Ovary (tissue), 9 donors: ENCODE measurements around the gene NUP93. TPM values are rescaled to one million over a fixed set of nuclear protein-coding genes. Genes with fewer than 3 reads are reported as not detected.

Experiments used
- DNase-seq, 5 donors: peaks; one replicate each; pipeline ENCODE4 v3.0.0-alpha.2; 2019 to 2020
- H3K27ac ChIP-seq, 2 donors: fragments of 200-600 bp; one replicate each; pipeline versions ENCODE4 v1.5.1 to v1.8.0; 2019 to 2022
- H3K27me3 ChIP-seq: fragments of 200-600 bp; one replicate; pipeline ENCODE4 v1.8.0; 2022
- H3K36me3 ChIP-seq: fragments of 200-600 bp; sonication (generic); one replicate; pipeline ENCODE4 v1.5.1; 2019
- H3K4me1 ChIP-seq: one replicate; pipeline ENCODE4 v1.8.1; 2013; ENCODE audit warnings: mild to moderate bottlenecking, moderate library complexity; ENCODE audit not compliant: insufficient read depth
- H3K4me3 ChIP-seq: fragments of 200-600 bp; sonication (generic); one replicate; pipeline ENCODE4 v1.5.1; 2017
- H3K9me3 ChIP-seq, 2 donors: fragments of 200-600 bp in 1 of 2; sonication (generic) in 1 of 2; one replicate each; pipeline versions ENCODE4 v1.5.1 to v1.8.1; 2013 to 2019; ENCODE audit warnings: mild to moderate bottlenecking in 1 of 2, moderate library complexity in 1 of 2
- CTCF ChIP-seq, 3 donors: fragments of 450-650 bp in 2 of 3; fragments of 200-600 bp in 1 of 3; IDR thresholded peaks; one replicate each; pipeline versions ENCODE4 v1.5.1 to v1.8.0; 2016 to 2022; ENCODE audit warnings: antibody characterized with exemption in 3 of 3, mild to moderate bottlenecking in 1 of 3
- EP300 ChIP-seq: sonication (generic); formaldehyde crosslinking; IDR thresholded peaks from one replicate; pipeline ENCODE4 v1.6.1; 2017; ENCODE audit warnings: antibody characterized with exemption
- POLR2A ChIP-seq: fragments of 450-650 bp; IDR thresholded peaks from one replicate; pipeline ENCODE4 v1.6.1; 2017; ENCODE audit warnings: antibody characterized with exemption, mild to moderate bottlenecking, moderate library complexity
- WGBS, 3 donors: extraction: QIAGEN DNeasy Blood & Tissue Kit in 1 of 3; methylation state at CpG; one replicate each; pipeline versions ENCODE4 v1.1.5 to v1.1.7; 2013 to 2017; 5-methylcytosine and 5-hydroxymethylcytosine counted together
- intact Hi-C, 4 donors: fragments of 100-400 bp; cut with DNase I; formaldehyde crosslinking; loops; one replicate each; pipeline versions ENCODE4 v1.11.0 to v1.15.1; 2022 to 2023
- polyA plus RNA-seq, 2 donors: library from polyadenylated mRNA; stranded (reverse); fragments of 200-250 nt in 1 of 2; fragments of 350-450 nt in 1 of 2; fragmentation: Illumina TruSeq in 1 of 2; extraction: RNeasy Lipid Tissue Mini Kit (QIAGEN cat#74804) in 1 of 2; gene quantifications; one replicate each; pipeline ENCODE4 v1.2.3, GENCODE V29; 2013 to 2014
- total RNA-seq, 7 donors: library from RNA; depleted of rRNA in 2 of 7; stranded (reverse); fragments of >200 nt in 2 of 7; fragmentation: NEBNext Ultra II Directional in 3 of 7; extraction: Animal tissue kit (Norgen Biotek cat#: 25700) in 3 of 7; gene quantifications; one replicate each; pipeline versions ENCODE4 v1.1.0 to v1.2.4, GENCODE V29; 2016 to 2023
- donor health status: DM: no; HTN: no; CAD: no; lungs with moderate emphysema.
- donor health status: DM: no; HTN: no; CAD: no.
- donor health status: Bipolar disorder and iron deficiency.
- donor health status: DM: yes; HTN: yes; CAD: no.
- donor health status: DM: no; HTN: no; CAD: no.
- donor health status: DM: yes; HTN: yes; CAD: no.

Gene NUP93
- total and polyA plus RNA-seq, 9 donors, result 24.1 to 53.9 (median 42.7) TPM

GRCh38 chr16:56695246-56695645, 34.7 kb upstream of the NUP93 start:
- H3K27me3 ChIP-seq, result no peaks in the 10 kb centered on the region
- no peak overlapping the region for H3K27ac ChIP-seq
- WGBS, 3 donors, result 48 to 89% (median 50%) methylated on average over 1 of the region's 1 CpG
- TF ChIP-seq EP300, result no peak
- DNase-seq, result no peak
- peaks cover 3% of the 10 kb centered on the region for H3K4me1 ChIP-seq
- H3K36me3 ChIP-seq, result no peaks in the 10 kb centered on the region
- peaks cover 0 to 5% of the 10 kb centered on the region in 2 donors for H3K9me3 ChIP-seq
- intact Hi-C loops, result loop anchor here in 1 of 4 donors (10.0 kb wide), 2 partner anchors 170 to 350 kb away; partner anchors contain the start of gene BBS2
- H3K4me3 ChIP-seq, result no peak overlapping the region

- no peaks in the 10 kb centered on the region for H3K27me3 ChIP-seq
- H3K4me3 ChIP-seq, result no peak overlapping the region
- H3K36me3 ChIP-seq, result no peaks in the 10 kb centered on the region
- TF ChIP-seq CTCF (IDR thresholded peaks at IDR 0.05) (no peak), POLR2A (no peak), EP300 (no peak)
- intact Hi-C loops, result loop anchor here in 1 of 4 donors (10.0 kb wide), 2 partner anchors 173 to 353 kb away; partner anchors contain the start of gene BBS2
- no peaks in the 10 kb centered on the region for H3K4me1 ChIP-seq
- no peak for DNase-seq
- H3K9me3 ChIP-seq, result peaks cover 0 to 5% of the 10 kb centered on the region in 2 donors
- 87 to 92% (median 89%) methylated on average over 5 of the region's 5 CpGs for WGBS, 3 donors
- H3K27ac ChIP-seq, result no peak overlapping the region
These were observed 32.3 kb upstream of the NUP93 start for GRCh38 chr16:56697456-56698155.

- Histone ChIP-seq H3K9me3 (peaks cover 0 to 5% of the 10 kb centered on the region in 2 donors), H3K4me3 (no peak overlapping the region), H3K27me3 (no peaks in the 10 kb centered on the region), H3K4me1 (no peaks in the 10 kb centered on the region), H3K27ac (no peak overlapping the region), H3K36me3 (no peaks in the 10 kb centered on the region)
- 8 to 53% (median 45%) methylated on average over 1 of the region's 1 CpG for WGBS, 3 donors
- TF ChIP-seq POLR2A, result no peak
- no peak for TF ChIP-seq EP300
- no peak for TF ChIP-seq CTCF (IDR thresholded peaks at IDR 0.05)
- DNase-seq, result no peak
- intact Hi-C loops, result loop anchor here in 2 of 4 donors (5.0 to 10.0 kb wide), 3 partner anchors 123 to 185 kb away; no protein-coding TSS in a partner anchor
These were observed 29.7 kb upstream of the NUP93 start for GRCh38 chr16:56700195-56700594.

DNA sequence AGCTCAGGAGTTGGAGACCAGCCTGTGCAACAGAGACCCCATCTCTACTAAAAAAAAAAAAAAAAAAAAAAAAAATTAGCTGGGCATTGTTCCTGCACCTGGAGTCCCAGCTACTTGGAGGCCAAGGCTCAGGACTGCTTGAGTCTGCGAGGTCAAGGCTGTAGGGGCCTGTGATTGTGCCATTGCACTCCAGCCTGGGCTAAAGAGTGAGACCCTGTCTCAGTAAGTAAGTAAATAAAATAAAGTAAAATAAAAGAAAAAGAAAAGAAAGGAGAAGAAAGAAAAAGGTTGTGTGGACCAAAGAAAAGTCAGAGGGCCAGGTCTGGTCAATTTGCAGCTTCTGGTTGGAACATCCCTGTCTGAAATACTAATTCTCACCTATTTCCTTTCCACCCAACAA, 29.3 kb upstream of the NUP93 start:
- H3K27me3 ChIP-seq, result no peaks in the 10 kb centered on the region
- intact Hi-C loops, result loop anchor here in 2 of 4 donors (5.0 to 10.0 kb wide), 3 partner anchors 123 to 186 kb away; no protein-coding TSS in a partner anchor
- no peak overlapping the region for H3K4me3 ChIP-seq
- no peak for DNase-seq
- WGBS, 3 donors, result 93 to 100% (median 96%) methylated on average over 1 of the region's 1 CpG
- no peak for TF ChIP-seq POLR2A
- peaks cover 0 to 5% of the 10 kb centered on the region in 2 donors for H3K9me3 ChIP-seq
- H3K36me3 ChIP-seq, result no peaks in the 10 kb centered on the region
- no peak overlapping the region for H3K27ac ChIP-seq
- H3K4me1 ChIP-seq, result no peaks in the 10 kb centered on the region

GRCh38 chr16:56701534-56701933, 28.4 kb upstream of the NUP93 start:
- WGBS, 3 donors, result 83 to 85% (median 84%) methylated on average over 7 of the region's 7 CpGs
- intact Hi-C loops, result loop anchor here in 2 of 4 donors (5.0 to 10.0 kb wide), 3 partner anchors 124 to 187 kb away; no protein-coding TSS in a partner anchor
- TF ChIP-seq CTCF (IDR thresholded peaks at IDR 0.05), result no peak
- no peak for DNase-seq
- Histone ChIP-seq H3K9me3 (peaks cover 0 to 5% of the 10 kb centered on the region in 2 donors), H3K27me3 (no peaks in the 10 kb centered on the region), H3K4me1 (no peaks in the 10 kb centered on the region), H3K4me3 (no peak overlapping the region), H3K36me3 (no peaks in the 10 kb centered on the region), H3K27ac (no peak overlapping the region)
